Karpas-422 (cell line): ENCODE measurements around the gene CHID1. TPM values are rescaled to one million over a fixed set of nuclear protein-coding genes. Genes with fewer than 3 reads are reported as not detected.

ENCODE experiments used
- DNase-seq: peaks from one replicate; pipeline ENCODE4 v3.0.0-alpha.2; 2015
- H2AFZ ChIP-seq: fragments of 200-600 bp; sonication (generic); 2 replicates; pipeline ENCODE4 v1.6.1; 2014; ENCODE audit warnings: antibody characterized with exemption, low read length, mixed read lengths
- H3K27ac ChIP-seq: fragments of 200-600 bp; sonication (generic); 2 replicates; pipeline ENCODE4 v1.5.1; 2014; ENCODE audit warnings: mild to moderate bottlenecking, low read length, moderate library complexity
- H3K27me3 ChIP-seq: fragments of 200-600 bp; sonication (generic); 2 replicates; pipeline ENCODE4 v1.6.1; 2014; ENCODE audit warnings: low read length, mixed read lengths
- H3K36me3 ChIP-seq: fragments of 200-600 bp; sonication (generic); 2 replicates; pipeline ENCODE4 v1.6.1; 2014; ENCODE audit warnings: low read length, mixed read lengths; ENCODE audit not compliant: insufficient read depth
- H3K4me1 ChIP-seq: fragments of 200-600 bp; sonication (generic); 2 replicates; pipeline ENCODE4 v1.6.1; 2014; ENCODE audit warnings: mild to moderate bottlenecking, low read length, mixed read lengths
- H3K4me2 ChIP-seq: fragments of 200-600 bp; sonication (generic); 2 replicates; pipeline ENCODE4 v1.6.1; 2014; ENCODE audit warnings: low read length, low read depth, mild to moderate bottlenecking; ENCODE audit not compliant: poor library complexity, severe bottlenecking
- H3K4me3 ChIP-seq: fragments of 200-600 bp; sonication (generic); 2 replicates; pipeline ENCODE4 v1.5.1; 2014; ENCODE audit warnings: mild to moderate bottlenecking, antibody characterized with exemption, low read length, mixed read lengths
- H3K79me2 ChIP-seq: fragments of 200-600 bp; sonication (generic); 2 replicates; pipeline ENCODE4 v1.6.1; 2014; ENCODE audit warnings: mild to moderate bottlenecking, low read length, mixed read lengths
- H3K9ac ChIP-seq: fragments of 200-600 bp; sonication (generic); 2 replicates; pipeline ENCODE4 v1.6.0; 2014; ENCODE audit warnings: low read length
- H3K9me2 ChIP-seq: fragments of 200-600 bp; sonication (generic), shearing (Covaris generic); replicated peaks from 2 replicates; pipeline ENCODE4 v1.6.0; 2014; ENCODE audit warnings: mild to moderate bottlenecking, low read length, moderate library complexity; ENCODE audit not compliant: insufficient read depth
- H3K9me3 ChIP-seq: fragments of 300-700, 200-600 bp; sonication (generic); 2 replicates; pipeline ENCODE4 v1.6.1; 2014; ENCODE audit warnings: low read length, mixed read lengths
- H4K20me1 ChIP-seq: fragments of 200-600 bp; sonication (generic); 2 replicates; pipeline ENCODE4 v1.6.1; 2014; ENCODE audit warnings: mild to moderate bottlenecking, antibody characterized with exemption, low read length, low read depth; ENCODE audit not compliant: insufficient read depth
- total RNA-seq: library from RNA; depleted of rRNA; stranded (reverse); fragments of >200 nt; shearing (Covaris generic); gene quantifications from 2 replicates; pipeline ENCODE4 v1.2.3, GENCODE V29; 2014; ENCODE audit warnings: low replicate concordance

Gene CHID1
- total RNA-seq, 1 experiment from 2014 or later, result 32.8 TPM

GRCh38 chr11:867856-868358 lies 42.7 kb downstream of the CHID1 start:
- no peaks in the 10 kb centered on the region for H3K27me3 ChIP-seq

DNA sequence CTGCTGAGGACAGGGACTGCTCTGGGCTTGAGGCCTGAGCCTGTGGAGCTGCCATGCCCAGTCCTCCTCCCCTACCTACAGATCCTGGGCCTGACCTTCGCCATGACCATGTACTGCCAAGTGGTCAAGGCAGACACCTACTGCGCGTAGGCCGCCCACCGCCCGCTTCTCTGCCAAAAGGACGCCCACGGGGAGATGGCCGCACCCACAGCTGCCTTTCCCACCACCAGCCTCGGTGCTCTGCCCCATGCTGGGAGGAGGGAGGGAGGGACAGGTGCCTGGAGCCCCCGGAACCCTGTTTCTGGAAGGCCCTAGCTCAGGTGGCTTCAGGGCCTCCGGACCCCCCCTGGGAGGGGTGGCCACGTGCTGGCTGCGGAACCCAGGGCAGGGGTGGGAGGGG lies 44.1 kb downstream of the CHID1 start:
- Histone ChIP-seq H3K4me1 (no peaks in the 10 kb centered on the region), H3K9me3 (no peaks in the 10 kb centered on the region), H3K9me2 (no peaks in the 10 kb centered on the region), H3K79me2 (no peaks in the 10 kb centered on the region), H3K27me3 (no peaks in the 10 kb centered on the region), H4K20me1 (0 out of 2 replicates have a peak, but pooled peaks cover 6% of the 10 kb centered on the region), H2AFZ (no peak overlapping the region), H3K36me3 (no peaks in the 10 kb centered on the region), H3K4me3 (no peak overlapping the region), H3K27ac (no peak overlapping the region), H3K4me2 (no peak overlapping the region), H3K9ac (no peak overlapping the region)
- DNase-seq, result no peak

More at GRCh38 chr11:867856-868358, 42.7 kb downstream of the CHID1 start:
- Histone ChIP-seq H3K27ac (no peak overlapping the region), H3K9me2 (no peaks in the 10 kb centered on the region), H3K79me2 (no peaks in the 10 kb centered on the region), H3K4me3 (no peak overlapping the region), H3K4me1 (no peaks in the 10 kb centered on the region), H3K36me3 (no peaks in the 10 kb centered on the region), H4K20me1 (0 out of 2 replicates have a peak, but pooled peaks cover 6% of the 10 kb centered on the region), H3K9me3 (no peaks in the 10 kb centered on the region), H2AFZ (no peak overlapping the region), H3K4me2 (no peak overlapping the region), H3K9ac (no peak overlapping the region)
- no peak for DNase-seq

DNA sequence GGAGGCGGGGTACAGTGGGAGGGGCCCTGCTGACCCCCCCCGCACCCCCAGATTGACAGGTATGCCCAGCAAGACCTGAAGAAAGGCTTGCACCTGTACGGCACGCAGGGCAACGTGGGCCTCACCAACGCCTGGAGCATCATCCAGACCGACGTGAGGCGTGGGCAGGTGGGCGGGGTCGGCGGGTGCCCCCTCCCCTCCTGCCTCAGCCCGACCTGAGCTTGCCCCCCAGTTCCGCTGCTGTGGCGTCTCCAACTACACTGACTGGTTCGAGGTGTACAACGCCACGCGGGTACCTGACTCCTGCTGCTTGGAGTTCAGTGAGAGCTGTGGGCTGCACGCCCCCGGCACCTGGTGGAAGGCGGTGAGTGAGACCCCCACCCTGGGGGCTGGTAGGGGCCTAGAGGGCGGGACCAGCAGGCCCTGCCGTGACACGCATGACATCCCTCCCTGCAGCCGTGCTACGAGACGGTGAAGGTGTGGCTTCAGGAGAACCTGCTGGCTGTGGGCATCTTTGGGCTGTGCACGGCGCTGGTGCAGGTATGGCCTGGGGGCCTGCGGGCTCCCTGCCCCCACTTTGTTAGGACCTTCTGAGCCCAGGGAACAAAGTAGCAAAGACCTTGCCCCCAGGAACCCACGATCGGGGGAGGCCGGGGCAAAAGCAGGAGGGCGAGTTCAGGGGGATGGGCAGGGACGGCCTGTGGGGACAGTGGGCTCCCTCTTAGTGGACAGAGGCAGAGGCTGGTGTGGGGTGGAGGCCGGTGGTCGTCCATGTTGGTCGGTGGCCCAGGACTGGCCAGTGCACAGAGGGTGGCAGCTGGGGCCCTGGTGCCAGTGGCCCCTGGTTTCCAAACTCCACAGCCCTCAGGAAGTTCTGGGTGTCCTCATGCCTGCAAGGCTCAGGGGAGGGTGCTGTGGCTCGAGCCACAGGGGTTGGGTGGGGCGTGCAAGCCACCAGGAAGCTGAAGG lies 44.9 kb downstream of the CHID1 start:
- H3K4me1 ChIP-seq, result no peaks in the 10 kb centered on the region
- H3K4me3 ChIP-seq, result no peak overlapping the region
- H3K9me2 ChIP-seq, result no peaks in the 10 kb centered on the region
- H3K79me2 ChIP-seq, result no peaks in the 10 kb centered on the region
- H3K9me3 ChIP-seq, result no peaks in the 10 kb centered on the region
- no peaks in the 10 kb centered on the region for H3K27me3 ChIP-seq
- H3K4me2 ChIP-seq, result no peak overlapping the region
- H3K9ac ChIP-seq, result no peak overlapping the region
- no peak overlapping the region for H3K27ac ChIP-seq
- 0 out of 2 replicates have a peak, but pooled peaks cover 6% of the 10 kb centered on the region for H4K20me1 ChIP-seq
- H2AFZ ChIP-seq, result no peak overlapping the region
- H3K36me3 ChIP-seq, result no peaks in the 10 kb centered on the region
- no peak for DNase-seq

DNA sequence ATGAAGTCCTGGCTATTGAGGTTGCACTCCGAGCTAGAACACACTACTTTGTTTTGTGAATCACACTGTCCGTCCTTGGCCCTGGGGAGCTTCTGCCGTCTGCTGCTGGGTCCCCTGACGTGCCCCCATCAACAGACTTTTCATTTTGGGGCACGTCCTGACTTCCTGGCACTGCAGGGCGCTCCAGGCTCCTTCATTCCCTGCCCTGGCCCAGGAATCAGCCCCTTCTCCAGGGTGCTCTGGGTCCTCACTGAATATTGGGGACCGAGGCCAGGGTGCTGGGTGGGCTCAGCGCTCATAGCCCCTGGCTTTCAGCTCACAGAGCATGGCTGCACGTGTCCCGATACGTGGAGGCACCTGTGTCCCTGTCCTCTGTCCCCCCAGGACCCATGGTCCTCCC lies 45.7 kb downstream of the CHID1 start:
- Histone ChIP-seq H3K36me3 (no peaks in the 10 kb centered on the region), H3K79me2 (no peaks in the 10 kb centered on the region), H3K9me2 (no peaks in the 10 kb centered on the region), H3K4me1 (no peaks in the 10 kb centered on the region), H2AFZ (no peak overlapping the region), H3K4me3 (no peak overlapping the region), H4K20me1 (0 out of 2 replicates have a peak, but pooled peaks cover 6% of the 10 kb centered on the region), H3K4me2 (no peak overlapping the region), H3K27me3 (no peaks in the 10 kb centered on the region), H3K27ac (no peak overlapping the region), H3K9ac (no peak overlapping the region), H3K9me3 (no peaks in the 10 kb centered on the region)
- DNase-seq, result no peak

DNA sequence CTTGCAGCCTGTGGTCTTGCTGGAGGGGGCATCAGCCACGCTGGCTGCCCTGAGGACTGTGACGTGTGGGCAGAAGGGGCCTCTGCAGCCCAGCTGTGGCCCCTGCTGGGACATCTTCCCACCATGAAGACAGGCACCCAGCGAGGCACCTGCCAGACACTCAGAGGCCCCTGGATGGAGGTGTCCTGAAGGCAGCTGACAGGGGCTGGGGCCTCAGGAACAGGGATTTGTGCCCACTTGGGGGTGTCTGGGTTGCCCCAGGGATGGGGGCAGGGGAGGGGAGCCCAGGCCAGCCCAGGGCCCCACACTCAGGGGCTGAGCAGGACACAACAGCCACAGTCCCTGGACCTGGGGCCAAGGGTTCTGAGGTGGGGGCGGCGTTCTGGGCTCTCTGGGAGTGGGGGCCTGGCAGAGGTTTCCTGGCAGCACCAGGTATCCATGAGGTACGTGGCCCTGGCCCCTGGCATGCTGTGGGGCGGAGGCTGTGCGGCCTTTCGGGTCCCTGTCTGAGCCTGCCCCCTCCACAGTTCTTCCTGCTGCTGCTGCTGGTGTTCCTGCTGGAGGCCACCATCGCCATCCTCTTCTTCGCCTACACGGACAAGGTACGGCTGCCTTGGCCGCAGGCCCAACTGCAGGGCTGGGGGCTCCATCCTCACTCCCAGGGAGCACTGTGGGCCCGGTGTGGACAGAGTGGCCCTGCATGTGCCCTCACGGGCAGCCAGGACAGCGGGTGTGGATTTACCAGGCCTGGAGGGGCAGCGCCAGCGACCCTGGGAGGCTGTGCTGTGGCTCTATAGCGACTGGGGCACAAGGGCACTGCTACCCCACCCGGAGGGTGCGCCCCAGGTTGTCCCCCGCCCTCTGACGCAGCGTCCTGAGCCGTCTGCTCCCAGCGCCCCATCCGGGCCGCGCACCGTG lies 46.4 kb downstream of the CHID1 start:
- Histone ChIP-seq H3K9me2 (no peaks in the 10 kb centered on the region), H3K9ac (no peak overlapping the region), H3K9me3 (no peaks in the 10 kb centered on the region)

DNA sequence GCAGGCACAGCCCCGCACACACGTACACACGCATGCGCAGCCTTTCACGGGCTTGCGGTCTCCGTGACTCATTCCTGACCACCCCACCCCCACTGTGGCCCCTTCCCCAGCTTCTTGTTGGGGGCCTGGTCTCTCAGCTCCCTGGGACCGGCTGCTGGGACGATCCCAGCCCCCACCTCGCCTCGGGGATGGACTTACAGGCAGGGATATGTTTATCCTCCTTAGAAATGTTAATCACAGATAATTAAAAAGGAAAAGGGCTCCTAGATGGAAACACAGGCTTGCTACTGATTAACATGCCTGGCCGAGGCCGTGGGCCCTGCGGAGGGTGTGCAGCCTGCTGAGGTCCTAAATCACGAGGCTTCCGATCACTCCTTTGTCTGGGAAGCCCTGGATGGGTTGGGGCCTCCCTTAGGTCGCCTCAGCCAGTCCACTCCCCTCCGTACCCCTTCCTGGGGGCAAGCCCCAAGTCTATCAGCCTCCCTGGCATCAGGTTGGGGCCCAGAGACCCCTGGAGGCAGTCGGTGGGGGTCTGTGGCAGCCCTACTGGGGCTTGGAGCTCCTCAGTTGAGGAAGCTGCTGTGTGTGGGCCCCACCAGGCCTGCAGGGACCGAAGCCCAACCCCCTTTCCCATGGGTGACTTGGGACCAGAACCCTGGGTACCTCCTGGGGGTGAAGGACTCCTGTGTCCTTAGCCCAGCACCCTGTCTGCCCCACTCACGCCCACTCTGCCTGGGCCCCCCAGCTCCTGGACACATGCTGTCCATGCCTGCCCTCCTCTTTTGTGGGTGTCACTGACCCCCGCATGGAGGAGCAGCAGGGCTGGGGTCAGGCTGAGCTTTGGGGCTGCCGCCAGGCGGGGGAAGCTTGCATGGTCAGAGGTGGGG lies 47.3 kb downstream of the CHID1 start:
- H3K4me1 ChIP-seq, result no peaks in the 10 kb centered on the region
- H3K4me2 ChIP-seq, result no peak overlapping the region
- no peaks in the 10 kb centered on the region for H3K9me3 ChIP-seq
- H4K20me1 ChIP-seq, result 0 out of 2 replicates have a peak, but pooled peaks cover 6% of the 10 kb centered on the region
- no peaks in the 10 kb centered on the region for H3K36me3 ChIP-seq
- H3K9ac ChIP-seq, result no peak overlapping the region
- H3K9me2 ChIP-seq, result no peaks in the 10 kb centered on the region
- no peak overlapping the region for H2AFZ ChIP-seq
- no peak for DNase-seq
- no peaks in the 10 kb centered on the region for H3K79me2 ChIP-seq
- no peak overlapping the region for H3K27ac ChIP-seq
- no peaks in the 10 kb centered on the region for H3K27me3 ChIP-seq
- no peak overlapping the region for H3K4me3 ChIP-seq

More for the DNA sequence above, 46.4 kb downstream of the CHID1 start:
- H3K4me2 ChIP-seq, result no peak overlapping the region
- H3K27me3 ChIP-seq, result no peaks in the 10 kb centered on the region
- no peak for DNase-seq
- no peaks in the 10 kb centered on the region for H3K4me1 ChIP-seq
- H3K79me2 ChIP-seq, result no peaks in the 10 kb centered on the region
- H2AFZ ChIP-seq, result no peak overlapping the region
- no peaks in the 10 kb centered on the region for H3K36me3 ChIP-seq
- H4K20me1 ChIP-seq, result 0 out of 2 replicates have a peak, but pooled peaks cover 6% of the 10 kb centered on the region
- H3K27ac ChIP-seq, result no peak overlapping the region
- H3K4me3 ChIP-seq, result no peak overlapping the region

GRCh38 chr11:862696-863022 lies 48.0 kb downstream of the CHID1 start:
- no peak overlapping the region for H3K4me2 ChIP-seq
- H3K36me3 ChIP-seq, result no peaks in the 10 kb centered on the region
- H2AFZ ChIP-seq, result no peak overlapping the region
- H3K9me3 ChIP-seq, result no peaks in the 10 kb centered on the region
- no peaks in the 10 kb centered on the region for H3K4me1 ChIP-seq
- H4K20me1 ChIP-seq, result 0 out of 2 replicates have a peak, but pooled peaks cover 6% of the 10 kb centered on the region
- no peak for DNase-seq
- no peaks in the 10 kb centered on the region for H3K27me3 ChIP-seq
- no peaks in the 10 kb centered on the region for H3K79me2 ChIP-seq
- H3K9ac ChIP-seq, result no peak overlapping the region
- H3K4me3 ChIP-seq, result no peak overlapping the region
- no peaks in the 10 kb centered on the region for H3K9me2 ChIP-seq
- no peak overlapping the region for H3K27ac ChIP-seq
